ENCODE measurements around the gene ADGRD2. TPM values are rescaled to one million over a fixed set of nuclear protein-coding genes. Genes with fewer than 3 reads are reported as not detected.

ADGRD2 gene
- total RNA-seq, 3 donors from 2014 or later, result not detected

GRCh38 chr9:124487260-124488182, 37.3 kb downstream of the ADGRD2 start:
- TF ChIP-seq, protein P1, sequence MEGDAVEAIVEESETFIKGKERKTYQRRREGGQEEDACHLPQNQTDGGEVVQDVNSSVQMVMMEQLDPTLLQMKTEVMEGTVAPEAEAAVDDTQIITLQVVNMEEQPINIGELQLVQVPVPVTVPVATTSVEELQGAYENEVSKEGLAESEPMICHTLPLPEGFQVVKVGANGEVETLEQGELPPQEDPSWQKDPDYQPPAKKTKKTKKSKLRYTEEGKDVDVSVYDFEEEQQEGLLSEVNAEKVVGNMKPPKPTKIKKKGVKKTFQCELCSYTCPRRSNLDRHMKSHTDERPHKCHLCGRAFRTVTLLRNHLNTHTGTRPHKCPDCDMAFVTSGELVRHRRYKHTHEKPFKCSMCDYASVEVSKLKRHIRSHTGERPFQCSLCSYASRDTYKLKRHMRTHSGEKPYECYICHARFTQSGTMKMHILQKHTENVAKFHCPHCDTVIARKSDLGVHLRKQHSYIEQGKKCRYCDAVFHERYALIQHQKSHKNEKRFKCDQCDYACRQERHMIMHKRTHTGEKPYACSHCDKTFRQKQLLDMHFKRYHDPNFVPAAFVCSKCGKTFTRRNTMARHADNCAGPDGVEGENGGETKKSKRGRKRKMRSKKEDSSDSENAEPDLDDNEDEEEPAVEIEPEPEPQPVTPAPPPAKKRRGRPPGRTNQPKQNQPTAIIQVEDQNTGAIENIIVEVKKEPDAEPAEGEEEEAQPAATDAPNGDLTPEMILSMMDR (IDR thresholded peaks at IDR 0.05), result no peak
- intact Hi-C loops (cut with DNase I, micrococcal nuclease), result no loop called here
- H3K4me3 ChIP-seq, result no peak overlapping the region
- DNase-seq (no peak), ATAC-seq (no peak)
- no peaks in the 10 kb centered on the region for H3K9me3 ChIP-seq
- no peaks in the 10 kb centered on the region for H3K36me3 ChIP-seq (ENCODE audit: low read depth)
- no peaks in the 10 kb centered on the region for H3K4me1 ChIP-seq (ENCODE audit: low read depth)

GRCh38 chr9:124488641-124489210, 38.5 kb downstream of the ADGRD2 start:
- Histone ChIP-seq H3K36me3 (ENCODE audit: low read depth) (no peaks in the 10 kb centered on the region), H3K4me3 (no peak overlapping the region), H3K4me1 (ENCODE audit: low read depth) (no peaks in the 10 kb centered on the region), H3K9me3 (no peaks in the 10 kb centered on the region)
- TF ChIP-seq, protein P1 (IDR thresholded peaks at IDR 0.05), result no peak
- DNase-seq (no peak), ATAC-seq (no peak)
- intact Hi-C loops (cut with DNase I, micrococcal nuclease), result no loop called here

DNA sequence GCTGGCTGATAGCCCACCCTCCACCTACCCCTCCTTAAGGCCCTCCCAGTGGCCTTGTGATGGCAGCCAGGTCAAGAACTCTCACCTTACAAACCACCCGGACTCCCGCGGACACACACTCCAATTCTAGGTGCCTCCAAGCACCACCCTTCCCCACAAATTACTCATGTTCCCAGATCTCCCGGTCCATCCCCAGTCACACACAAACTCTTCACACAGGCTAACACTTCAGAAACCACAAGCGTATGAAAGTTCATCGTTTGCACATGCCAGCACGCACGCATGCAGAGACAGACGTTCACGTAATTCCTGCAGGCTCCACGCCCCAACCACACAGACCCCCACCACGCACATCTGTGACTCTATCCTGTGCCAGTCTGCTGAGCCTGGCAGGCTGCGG, 39.0 kb downstream of the ADGRD2 start:
- ATAC-seq (no peak), DNase-seq (no peak)
- Histone ChIP-seq H3K4me3 (no peak overlapping the region), H3K4me1 (ENCODE audit: low read depth) (no peaks in the 10 kb centered on the region), H3K9me3 (no peaks in the 10 kb centered on the region), H3K36me3 (ENCODE audit: low read depth) (no peaks in the 10 kb centered on the region)
- TF ChIP-seq, protein P1 (IDR thresholded peaks at IDR 0.05), result no peak
- intact Hi-C loops (cut with DNase I, micrococcal nuclease), result no loop called here

DNA sequence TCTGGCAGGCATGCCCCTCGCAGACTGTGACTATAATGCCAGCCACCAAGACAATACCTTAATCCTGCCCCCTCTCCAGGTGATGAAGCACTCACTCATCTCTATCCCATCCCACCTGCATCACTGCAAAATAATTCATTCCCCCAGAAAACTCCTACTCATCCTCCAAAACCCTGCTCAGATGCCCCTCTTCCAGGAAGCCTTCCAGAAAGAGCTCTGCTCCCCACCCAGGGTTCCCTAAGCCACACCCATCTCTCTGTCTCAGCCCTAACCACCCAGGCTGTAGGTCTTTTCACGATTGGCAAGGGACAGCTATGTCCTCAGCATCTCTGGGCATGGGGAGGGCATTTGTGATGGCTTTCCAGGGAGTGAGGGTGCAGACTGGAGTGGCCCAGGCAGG, 39.8 kb downstream of the ADGRD2 start:
- DNase-seq (no peak), ATAC-seq (no peak)
- Histone ChIP-seq H3K4me1 (ENCODE audit: low read depth) (no peaks in the 10 kb centered on the region), H3K9me3 (no peaks in the 10 kb centered on the region), H3K36me3 (ENCODE audit: low read depth) (no peaks in the 10 kb centered on the region), H3K4me3 (no peak overlapping the region)
- intact Hi-C loops (cut with DNase I, micrococcal nuclease), result no loop called here
- TF ChIP-seq, protein P1 (IDR thresholded peaks at IDR 0.05), result no peak

GRCh38 chr9:124491049-124491975, 41.1 kb downstream of the ADGRD2 start:
- H3K4me1 ChIP-seq (ENCODE audit: low read depth), result no peaks in the 10 kb centered on the region
- no peak for ATAC-seq
- H3K4me3 ChIP-seq, result no peak overlapping the region
- H3K9me3 ChIP-seq, result no peaks in the 10 kb centered on the region
- no peaks in the 10 kb centered on the region for H3K36me3 ChIP-seq (ENCODE audit: low read depth)
- no peak for DNase-seq
- TF ChIP-seq, protein P1 (IDR thresholded peaks at IDR 0.05), result no peak
- intact Hi-C loops (cut with DNase I, micrococcal nuclease), result no loop called here
